GM18870 (cell line): ENCODE results near the gene UAP1L1.

Experiments used
- ATAC-seq: cut with Tn5 transposase; IDR thresholded peaks from one replicate; pipeline ENCODE4 v1.9.1; 2021; ENCODE audit warnings: moderate library complexity; ENCODE audit not compliant: unreplicated experiment

UAP1L1 gene

GRCh38 chr9:137040568-137040967, 36.7 kb upstream of the UAP1L1 start:
- ATAC-seq: no peak

GRCh38 chr9:137041124-137041523, 36.2 kb upstream of the UAP1L1 start:
- no peak for ATAC-seq

GRCh38 chr9:137042751-137043727, 34.3 kb upstream of the UAP1L1 start:
- no peak for ATAC-seq

GRCh38 chr9:137044037-137044436, 33.3 kb upstream of the UAP1L1 start:
- no peak for ATAC-seq

- no peak for ATAC-seq
Observed at GRCh38 chr9:137044502-137045177, 32.7 kb upstream of the UAP1L1 start.

- ATAC-seq: no peak
Observed at GRCh38 chr9:137045294-137046087, 31.8 kb upstream of the UAP1L1 start.

GRCh38 chr9:137046088-137046787, 31.1 kb upstream of the UAP1L1 start, which contains the start of gene NPDC1:
TSS of gene NPDC1 (minus strand) at chr9:137046177. CDS start at chr9:137045989, 188 bp downstream.
- ATAC-seq: no peak

- ATAC-seq: no peak
Observed at GRCh38 chr9:137048655-137049543, 28.4 kb upstream of the UAP1L1 start.

- ATAC-seq: no peak
Observed at GRCh38 chr9:137049544-137050449, 27.5 kb upstream of the UAP1L1 start.

GRCh38 chr9:137050570-137050969, 26.7 kb upstream of the UAP1L1 start:
- no peak for ATAC-seq

- ATAC-seq: no peak
Observed at GRCh38 chr9:137051145-137051724, 26.1 kb upstream of the UAP1L1 start.

GRCh38 chr9:137052293-137052692, 25.0 kb upstream of the UAP1L1 start:
- ATAC-seq: no peak

- ATAC-seq: no peak
Observed at GRCh38 chr9:137052998-137053943, 24.0 kb upstream of the UAP1L1 start.

- no peak for ATAC-seq
Observed at GRCh38 chr9:137053944-137054931, 23.1 kb upstream of the UAP1L1 start, which contains the start of gene ENTPD2. TSS of gene ENTPD2 (minus strand) at chr9:137054061. CDS start at chr9:137053997, 64 bp downstream.

GRCh38 chr9:137054932-137055384, 22.4 kb upstream of the UAP1L1 start:
- ATAC-seq: no peak
